Activated CD4-positive, alpha-beta T cell treated with anti-CD3 and anti-CD28 coated beads, Interleukin-2, Interleukin-4, amounts not matched to agents 100 ng/mL and 50 ng/mL, durations not matched to agents 16 hours and 8 hours (primary cell): ENCODE data around the gene CADPS2.
"Not testable (repeated sequence)": the region's sequence is repeated elsewhere in the genome, so short reads cannot be mapped to it uniquely, and the experiment has no call there.

Experiments
- DNase-seq: peaks from one replicate; pipeline ENCODE4 v3.0.0-alpha.2; 2020; ENCODE audit warnings: low spot score

The CADPS2 gene

DNA sequence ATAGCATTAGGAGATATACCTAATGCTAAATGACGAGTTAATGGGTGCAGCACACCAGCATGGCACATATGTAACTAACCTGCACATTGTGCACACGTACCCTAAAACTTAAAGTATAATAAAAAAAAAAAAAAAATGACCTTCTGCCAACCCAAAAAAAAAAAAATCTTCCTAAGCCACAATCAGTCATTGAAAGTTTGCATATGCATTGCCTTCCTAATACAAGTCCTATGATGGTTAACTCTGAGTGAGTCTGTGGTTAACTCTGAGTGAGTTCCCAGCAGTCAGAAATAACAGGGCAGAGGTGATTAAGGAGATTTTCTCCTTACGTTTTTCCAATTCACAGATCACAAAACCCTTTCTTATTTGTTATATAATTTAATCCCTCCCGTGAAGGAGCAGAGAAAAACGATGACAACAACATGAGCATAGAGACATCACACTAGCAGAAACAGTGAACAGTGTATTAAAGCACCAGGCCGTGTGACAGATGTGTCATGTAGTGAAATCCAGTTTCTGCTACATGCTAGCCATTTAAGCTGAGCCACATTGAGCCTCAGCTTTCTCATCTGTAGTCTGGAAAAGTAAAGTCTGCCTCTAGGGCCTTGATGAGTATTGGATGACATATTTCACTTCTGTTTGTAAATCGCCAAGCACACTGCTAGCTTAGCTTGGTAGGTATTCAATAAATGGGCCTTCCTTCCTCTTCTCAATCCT, 176.2 kb downstream of the CADPS2 start:
- DNase-seq: no peak

- no peak for DNase-seq
Observed at GRCh38 chr7:122706836-122707235, 179.4 kb downstream of the CADPS2 start.

DNA sequence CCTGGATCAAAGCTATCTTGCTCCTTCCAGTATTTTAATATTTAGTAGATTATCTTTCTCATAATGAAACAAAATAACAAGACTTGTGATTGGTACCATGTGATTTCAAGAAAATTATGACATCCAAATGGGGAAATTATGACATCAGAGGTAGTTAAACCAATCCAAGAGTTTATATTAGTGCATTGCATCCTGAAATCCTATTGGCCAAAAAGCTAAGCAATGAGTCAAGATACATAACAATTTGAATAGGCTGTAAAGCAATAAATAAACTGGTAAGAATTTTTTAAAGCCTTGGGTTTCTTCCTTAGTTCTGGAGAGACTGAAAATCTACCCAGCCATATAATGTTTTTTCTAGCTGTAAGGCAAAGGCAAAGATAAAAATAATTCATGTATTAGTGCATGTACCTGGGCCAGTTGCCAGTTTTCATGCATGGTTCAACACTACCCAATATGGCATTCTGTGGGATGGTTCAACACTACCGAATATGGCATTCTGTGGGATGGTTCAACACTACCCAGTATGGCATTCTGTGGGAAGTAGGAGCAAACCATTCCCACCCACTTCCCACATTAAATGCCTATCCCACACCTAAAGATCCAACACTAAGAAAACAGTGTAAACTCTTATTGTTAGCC, 183.3 kb downstream of the CADPS2 start, which contains the start of gene RNF148:
Gene RNF148, minus strand, starts transcription at position 51 of the 639 bp plus-strand sequence. CDS start 172 bp downstream, outside the sequence.
- no peak for DNase-seq

GRCh38 chr7:122699017-122699416, 187.2 kb downstream of the CADPS2 start, which contains the start of gene RNF133:
TSS of gene RNF133 (minus strand) at chr7:122699117. CDS start at chr7:122698918, 199 bp downstream.
- no peak for DNase-seq

DNA sequence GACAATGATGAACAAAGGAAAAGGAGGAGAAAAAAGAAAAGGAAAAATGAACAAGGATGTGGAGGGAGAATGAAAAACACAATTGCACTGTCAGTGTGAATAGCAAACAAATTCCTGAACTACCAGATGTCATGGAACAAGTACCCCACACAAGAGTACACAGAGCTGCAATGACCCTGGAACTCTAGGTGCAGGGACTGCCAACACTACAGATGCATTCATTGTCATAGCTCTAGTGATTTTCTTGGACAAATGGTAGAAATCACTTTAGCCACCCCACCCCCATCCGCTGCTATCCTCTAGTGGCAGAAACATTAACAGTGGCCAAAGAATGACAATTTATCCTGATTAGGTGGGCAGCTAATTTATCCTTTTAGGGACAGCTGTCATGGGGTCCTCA, 190.4 kb downstream of the CADPS2 start:
- DNase-seq: no peak

- DNase-seq: no peak
Observed at GRCh38 chr7:122694697-122695096, 191.6 kb downstream of the CADPS2 start.

GRCh38 chr7:122692769-122693309, 193.4 kb downstream of the CADPS2 start:
- DNase-seq: no peak

- DNase-seq: no peak
Observed at GRCh38 chr7:122691569-122692235, 194.6 kb downstream of the CADPS2 start.

DNA sequence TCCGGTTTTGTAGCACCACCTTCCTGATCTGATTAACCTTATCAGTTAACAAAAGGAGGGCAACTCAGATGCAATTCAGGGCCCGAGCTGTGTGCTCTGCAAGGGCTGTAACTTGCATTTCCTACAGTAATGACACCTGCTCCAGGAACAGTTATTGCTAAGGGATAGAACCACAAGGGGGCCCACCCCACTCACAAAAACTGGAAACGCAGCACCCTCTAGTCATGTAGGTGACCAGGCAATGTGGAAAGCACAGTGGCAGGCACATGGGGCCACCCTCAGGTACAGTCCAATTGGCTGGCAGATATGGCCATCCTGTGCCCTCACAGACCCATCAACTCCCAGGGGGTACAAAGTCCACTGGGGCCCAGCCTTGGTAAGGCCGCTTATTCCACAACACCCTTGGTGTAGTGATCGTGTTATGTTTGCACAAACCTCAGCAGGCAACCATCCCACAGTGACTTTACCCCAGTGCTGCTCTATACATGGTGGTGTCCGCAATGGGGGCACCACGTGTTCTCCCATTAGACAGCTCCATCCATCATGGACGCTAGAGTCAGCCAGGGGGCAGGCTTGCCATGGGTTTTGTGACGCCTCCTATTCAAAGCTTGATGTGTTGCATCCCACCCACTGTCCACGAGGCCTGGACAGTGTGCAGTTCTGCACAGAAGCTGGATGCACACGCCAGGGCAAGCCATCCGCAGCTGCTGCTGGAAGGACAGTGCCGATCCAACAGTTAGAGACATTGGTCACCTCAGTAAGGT, 196.7 kb downstream of the CADPS2 start:
- no peak for DNase-seq

GRCh38 chr7:122688400-122688998, 197.8 kb downstream of the CADPS2 start:
- DNase-seq: no peak

DNA sequence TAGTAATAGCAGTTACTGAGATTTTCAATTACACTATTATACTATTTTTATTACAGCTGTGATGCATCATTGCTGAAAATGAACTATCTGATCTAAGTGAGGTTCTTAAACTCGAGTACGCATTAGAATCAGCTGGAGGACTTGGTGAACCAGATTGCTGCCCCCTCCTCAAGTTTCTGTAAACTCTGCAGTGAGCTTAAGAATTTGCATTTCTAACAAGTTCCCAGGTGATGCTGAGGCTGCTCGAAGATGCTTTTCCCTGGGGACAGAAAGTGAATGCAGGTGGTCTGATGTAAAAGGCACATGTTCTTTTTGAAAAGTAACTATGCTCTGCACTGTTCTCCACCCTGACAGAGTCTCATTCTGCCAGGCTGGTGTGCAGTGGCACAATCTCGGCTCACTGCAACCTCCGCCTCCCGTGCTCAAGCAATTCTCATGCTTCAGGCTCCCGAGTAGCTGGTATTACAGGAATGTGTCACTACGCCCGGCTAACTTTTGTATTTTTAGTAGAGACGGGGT, 199.8 kb downstream of the CADPS2 start:
- DNase-seq: no peak

GRCh38 chr7:122684504-122684903, 201.8 kb downstream of the CADPS2 start:
- no peak for DNase-seq

DNA sequence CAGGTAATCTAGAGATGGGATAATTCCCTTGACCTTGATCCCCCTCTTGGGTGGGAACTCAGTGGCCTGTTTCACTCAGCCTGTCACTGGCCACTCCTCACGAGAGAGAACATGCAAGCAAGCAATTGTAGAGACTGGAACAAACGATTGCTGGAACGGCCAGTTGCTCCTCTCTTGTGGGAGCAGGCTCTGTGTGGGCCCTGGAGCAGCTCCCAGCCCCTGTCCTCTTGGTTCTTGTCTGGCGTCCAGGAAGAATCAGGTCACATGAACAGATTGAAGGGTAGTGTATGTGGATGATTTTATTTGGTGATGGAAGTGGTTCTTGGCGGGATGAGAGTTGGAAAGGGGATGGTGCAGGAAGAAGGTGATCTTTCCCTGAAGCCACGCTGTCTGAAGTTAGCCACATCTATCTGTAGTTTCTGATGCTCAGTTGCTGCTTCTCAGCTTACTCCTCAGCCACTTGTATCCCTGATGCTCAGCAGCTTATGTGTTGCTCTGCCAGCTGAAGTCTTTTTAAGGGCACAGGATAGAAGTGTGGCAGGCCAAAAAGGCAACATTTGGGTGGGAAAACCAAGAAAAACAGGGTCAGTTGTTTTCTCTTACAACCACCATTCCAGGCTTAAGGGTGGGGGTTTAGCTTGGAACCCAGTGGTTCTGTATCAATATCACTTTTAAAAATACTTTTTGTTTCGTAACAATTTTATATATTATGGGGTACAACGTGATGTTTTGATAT, 203.3 kb downstream of the CADPS2 start:
- DNase-seq: no peak

- not testable (repeated sequence) for DNase-seq
Observed at GRCh38 chr7:122681186-122681585, 205.1 kb downstream of the CADPS2 start.

DNA sequence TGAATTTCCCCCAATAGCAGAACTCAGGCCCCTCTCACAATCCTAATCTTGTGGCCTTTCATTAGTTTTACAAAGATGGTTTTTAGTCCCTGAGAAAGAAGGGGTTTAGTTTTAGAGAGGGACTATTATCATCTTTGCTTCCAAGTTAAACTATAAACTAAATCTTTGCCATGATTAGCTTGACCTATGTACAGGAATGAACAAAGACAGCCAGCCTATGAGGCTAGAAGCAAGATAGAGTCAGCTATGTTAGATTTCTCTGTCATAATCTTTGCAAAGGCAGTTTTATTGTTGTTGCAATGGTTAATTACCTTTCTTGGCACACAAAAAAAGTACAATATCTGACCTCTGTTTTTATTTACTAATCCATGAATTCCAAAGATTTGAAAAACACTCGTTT, 206.4 kb downstream of the CADPS2 start:
- no peak for DNase-seq

- not testable (repeated sequence) for DNase-seq
Observed at GRCh38 chr7:122679269-122679709, 207.0 kb downstream of the CADPS2 start.

GRCh38 chr7:122677149-122677548, 209.1 kb downstream of the CADPS2 start:
- DNase-seq: no peak

DNA sequence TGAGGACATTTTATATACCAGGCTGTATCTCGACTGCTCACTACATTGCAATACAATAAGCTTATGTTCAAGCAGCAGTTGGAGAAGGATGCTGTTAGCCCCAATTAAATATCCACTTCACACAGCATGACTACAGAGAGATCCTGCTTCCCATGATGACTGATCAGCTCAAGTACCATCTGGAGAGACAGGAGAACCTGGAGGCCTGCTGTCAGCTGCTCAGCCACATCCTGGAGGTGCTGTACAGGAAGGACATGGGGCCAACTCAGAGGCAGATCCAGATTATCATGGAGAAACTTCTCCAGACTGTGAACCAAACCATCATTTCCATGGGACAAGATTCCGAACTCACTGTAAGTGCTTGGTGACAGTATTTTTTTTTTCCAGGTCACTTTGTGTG, 209.8 kb downstream of the CADPS2 start:
- DNase-seq: no peak

GRCh38 chr7:122675621-122676020, 210.6 kb downstream of the CADPS2 start:
- DNase-seq: no peak

- no peak for DNase-seq
Observed at GRCh38 chr7:122675011-122675410, 211.2 kb downstream of the CADPS2 start.
